OCI-LY3 (cell line): Measurements from ENCODE around the gene RHOBTB3.

Source experiments
- CTCF ChIP-seq: fragments of 200-600, 300-600 bp; sonication (generic); IDR thresholded peaks from 2 replicates; pipeline ENCODE4 v1.5.1; 2014; ENCODE audit warnings: antibody characterized with exemption, low read length, low read depth
- EZH2phosphoT487 ChIP-seq: fragments of 200-600 bp; shearing (Covaris generic); IDR thresholded peaks from 2 replicates; pipeline ENCODE4 v1.6.1; 2018; ENCODE audit warnings: antibody characterized with exemption, mixed run types, low read depth

GRCh38 chr5:95839658-95840057, 108.5 kb downstream of the RHOBTB3 start:
- TF ChIP-seq CTCF = no peak
- no peak for TF ChIP-seq EZH2phosphoT487
